ENCODE measurements around the gene GDF2.

GDF2 gene

DNA sequence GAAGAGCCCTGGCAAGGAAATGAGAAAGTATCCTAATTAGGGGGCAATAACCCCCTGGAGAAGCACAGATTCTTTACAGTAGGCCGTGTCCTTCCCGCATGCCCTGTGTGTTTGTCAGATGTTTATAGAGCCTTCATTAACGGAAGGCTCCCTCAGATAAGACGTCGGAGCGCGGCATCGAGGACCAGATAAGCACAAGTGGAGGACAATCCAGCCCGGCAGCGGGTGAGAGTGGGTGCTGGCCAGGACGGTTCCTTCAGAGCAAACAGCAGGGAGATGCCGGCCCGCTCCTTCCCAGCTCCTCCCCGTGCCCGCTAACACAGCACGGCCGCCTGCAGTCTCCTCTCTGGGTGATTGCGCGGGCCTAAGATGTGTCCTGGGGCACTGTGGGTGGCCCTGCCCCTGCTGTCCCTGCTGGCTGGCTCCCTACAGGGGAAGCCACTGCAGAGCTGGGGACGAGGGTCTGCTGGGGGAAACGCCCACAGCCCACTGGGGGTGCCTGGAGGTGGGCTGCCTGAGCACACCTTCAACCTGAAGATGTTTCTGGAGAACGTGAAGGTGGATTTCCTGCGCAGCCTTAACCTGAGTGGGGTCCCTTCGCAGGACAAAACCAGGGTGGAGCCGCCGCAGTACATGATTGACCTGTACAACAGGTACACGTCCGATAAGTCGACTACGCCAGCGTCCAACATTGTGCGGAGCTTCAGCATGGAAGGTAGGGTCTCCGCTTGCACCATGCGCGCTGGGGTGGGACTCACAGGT is at the start of gene GDF2:
GDF2 (plus strand) TSS at position 155 of the 762 bp plus-strand sequence; CDS start at position 370, 215 bp downstream.
- DNase-seq: no peak

DNA sequence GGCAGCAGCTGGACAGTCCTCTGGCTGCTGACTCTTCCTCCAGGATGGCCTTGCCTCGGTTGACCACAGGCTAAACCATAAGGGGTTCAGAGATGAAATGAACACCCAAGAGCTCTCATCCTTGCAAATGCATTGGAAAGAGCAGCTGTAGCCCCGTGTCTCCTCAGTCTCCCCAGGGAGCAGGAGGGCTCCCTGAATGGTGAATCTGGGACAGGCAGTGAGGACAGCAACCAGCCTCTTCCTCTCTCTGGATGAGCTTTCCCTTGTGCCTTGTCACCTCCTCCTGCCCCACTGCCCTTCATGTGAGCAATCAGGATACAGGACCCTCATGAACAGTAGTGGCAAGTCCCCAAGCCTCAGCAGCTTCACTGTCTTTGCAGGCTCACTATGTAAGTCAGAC is 46.2 kb upstream of the GDF2 start:
- DNase-seq: no peak

DNA sequence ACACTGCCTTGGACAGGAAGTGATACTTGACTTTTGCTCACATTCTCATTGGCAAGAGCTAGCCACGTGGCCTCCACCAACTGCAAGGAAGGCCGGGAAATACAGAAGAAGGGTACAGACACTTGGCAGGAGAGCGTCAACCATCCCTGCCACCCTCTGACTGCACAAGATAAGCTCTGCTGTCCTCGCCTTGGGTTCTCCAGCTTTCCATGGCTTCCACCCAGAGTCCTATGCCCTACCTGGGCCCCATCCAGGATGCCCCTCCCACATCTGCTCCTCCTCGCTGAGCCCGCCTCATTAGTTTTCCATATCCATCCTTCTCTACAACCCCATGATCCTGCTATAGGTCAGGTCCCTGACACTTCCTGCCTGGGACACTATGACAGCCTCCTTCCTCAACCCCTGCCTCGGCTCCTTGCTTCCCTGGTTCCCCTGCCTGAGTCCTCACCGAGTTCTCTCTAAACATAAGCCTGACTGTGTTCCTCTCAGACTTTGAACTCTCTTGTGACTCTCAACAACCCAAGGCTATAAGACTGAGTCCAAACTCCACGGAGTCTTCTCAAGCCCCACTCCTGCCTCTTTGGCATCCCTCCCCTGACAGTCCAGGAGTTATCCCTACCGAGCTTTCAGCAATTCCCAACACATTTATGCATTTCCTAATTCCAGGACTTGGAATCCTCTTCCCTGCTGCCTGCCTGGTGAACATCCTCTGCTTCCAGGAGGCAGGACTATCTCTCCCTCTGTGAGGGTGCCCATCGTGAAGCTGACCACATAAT is 45.5 kb upstream of the GDF2 start:
- no peak for DNase-seq

DNA sequence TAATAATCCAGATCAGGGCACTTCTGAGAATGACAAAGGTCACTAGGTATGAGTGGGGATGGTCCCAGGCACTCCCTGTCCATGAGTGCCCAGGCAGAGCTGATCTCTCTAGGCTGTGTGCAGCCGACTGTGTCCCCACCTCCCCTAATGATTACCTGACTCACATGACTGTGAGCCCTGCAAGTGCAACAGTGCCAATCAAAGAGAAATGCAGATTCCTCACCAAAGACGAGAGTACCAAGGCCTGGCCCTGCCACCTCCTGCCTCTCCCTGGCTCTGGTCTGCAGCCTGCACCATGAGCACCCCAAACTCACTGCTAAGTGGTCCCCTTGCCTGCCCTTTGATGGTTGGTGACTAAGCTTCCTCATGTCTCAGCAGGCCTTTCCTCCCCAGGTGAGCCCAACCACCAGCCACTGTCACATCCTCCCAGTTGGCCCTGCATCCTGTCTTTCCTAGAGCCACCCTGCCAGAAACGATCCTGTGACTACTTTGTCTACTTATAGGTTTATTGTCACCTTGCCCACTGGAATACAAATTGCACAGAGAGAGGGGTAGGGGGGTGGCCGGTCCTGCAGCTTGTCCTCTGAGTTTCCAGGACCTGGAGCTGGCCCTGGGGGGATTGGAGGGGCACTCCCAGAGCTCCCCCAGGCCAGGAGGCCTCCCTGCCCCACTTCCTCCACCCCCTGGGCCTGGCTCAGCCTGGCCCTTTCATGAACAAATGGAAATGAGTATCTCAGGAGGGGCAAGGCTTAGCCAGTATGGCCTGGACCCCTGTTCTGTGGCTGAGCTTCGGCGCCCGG is 44.7 kb upstream of the GDF2 start:
- DNase-seq: no peak

DNA sequence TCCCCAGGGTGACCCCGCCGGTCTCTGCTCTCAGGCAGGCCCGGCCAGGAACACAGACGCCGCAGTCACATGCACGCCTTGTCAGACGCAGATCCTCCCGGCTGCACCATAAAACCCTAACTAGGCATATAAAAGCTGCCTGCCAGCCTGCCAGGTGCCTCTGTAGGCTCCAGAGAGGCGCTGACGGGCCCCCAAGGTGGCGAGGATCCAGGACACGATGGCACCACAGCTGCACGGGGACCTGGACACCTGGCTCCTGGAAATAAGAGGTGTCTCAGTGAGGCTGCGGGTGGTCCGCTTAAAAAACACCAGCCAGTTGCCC is 44.1 kb upstream of the GDF2 start:
- DNase-seq: no peak

- DNase-seq: no peak
These were observed 43.5 kb upstream of the GDF2 start for GRCh38 chr10:47278720-47279119.

- no peak for DNase-seq
These were observed 43.0 kb upstream of the GDF2 start for GRCh38 chr10:47279276-47279675.

DNA sequence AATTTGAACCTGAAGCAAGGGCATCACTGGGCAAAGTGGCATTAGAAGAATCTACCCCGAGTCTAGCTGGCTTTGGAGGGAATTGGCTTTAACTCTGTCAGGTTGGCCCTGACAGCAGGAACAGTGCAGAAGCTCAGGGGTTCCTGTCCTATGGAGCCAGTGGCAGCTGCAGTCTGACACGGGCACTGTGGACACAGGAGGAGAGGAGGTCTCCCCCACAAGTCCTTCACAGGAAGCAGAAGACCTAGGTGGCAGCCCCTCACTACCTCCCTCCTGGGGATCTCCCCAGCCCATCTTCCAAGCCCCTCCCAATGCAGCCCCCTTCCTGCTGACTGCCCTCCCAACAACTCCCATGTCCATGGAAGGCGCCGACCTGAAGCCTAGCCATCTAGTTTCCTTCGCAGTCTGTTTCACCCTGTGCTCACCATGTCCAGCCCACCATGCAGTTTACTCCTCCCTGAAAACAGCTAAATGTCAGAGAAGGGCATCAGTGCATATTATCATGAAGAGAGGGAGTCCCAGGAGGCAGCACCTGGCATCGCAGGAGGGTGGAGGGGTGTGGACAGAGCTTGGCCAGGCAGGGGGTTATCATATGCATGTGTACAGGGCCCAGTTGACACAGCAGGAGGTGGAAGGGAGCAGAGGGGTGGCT is 40.1 kb upstream of the GDF2 start:
- no peak for DNase-seq

DNA sequence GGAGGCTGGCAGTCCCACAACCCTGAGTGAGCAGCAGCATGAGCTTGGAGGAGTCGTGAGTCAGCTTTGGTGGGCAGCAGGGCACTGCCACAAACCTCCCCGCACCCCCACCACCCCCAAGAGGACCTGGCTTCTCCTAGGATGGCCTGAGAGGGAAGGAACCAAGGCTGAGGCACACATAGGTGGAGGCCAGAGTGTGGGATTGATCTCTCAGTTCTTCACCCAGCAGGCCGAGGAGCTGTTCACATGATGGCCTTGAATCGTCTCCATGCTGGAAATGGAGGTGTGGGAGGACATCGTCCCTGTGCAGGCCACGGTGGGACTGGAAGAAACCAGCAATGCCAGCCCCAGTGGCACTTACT is 39.6 kb upstream of the GDF2 start:
- no peak for DNase-seq

DNA sequence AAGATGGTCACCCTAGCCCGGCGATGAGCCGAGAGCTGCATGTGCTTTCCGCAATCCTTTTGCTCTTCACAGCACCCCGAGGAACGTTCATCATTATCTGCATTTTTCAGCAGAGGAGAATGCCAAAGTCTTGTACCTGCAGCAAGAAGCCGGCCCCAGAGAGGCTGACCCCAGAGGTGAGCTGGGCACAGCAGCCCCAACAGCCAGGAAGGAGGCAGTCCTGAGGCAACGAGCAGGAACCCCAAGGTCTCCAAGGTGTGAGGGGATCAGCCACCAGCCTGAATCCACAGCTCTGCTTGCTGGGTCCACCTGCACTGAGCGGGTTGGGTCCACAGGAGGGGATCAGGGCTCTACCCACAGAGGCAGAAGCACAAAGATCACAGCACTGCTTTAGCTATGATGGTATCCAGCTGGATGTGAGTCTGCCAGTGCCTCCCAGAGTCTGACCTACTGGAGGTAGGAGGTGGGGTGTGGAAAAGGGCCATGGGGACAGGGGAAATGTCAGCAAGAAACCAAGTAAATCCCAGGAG is 39.1 kb upstream of the GDF2 start:
- DNase-seq: no peak

GRCh38 chr10:47283848-47284247 is 38.4 kb upstream of the GDF2 start:
- DNase-seq: no peak

DNA sequence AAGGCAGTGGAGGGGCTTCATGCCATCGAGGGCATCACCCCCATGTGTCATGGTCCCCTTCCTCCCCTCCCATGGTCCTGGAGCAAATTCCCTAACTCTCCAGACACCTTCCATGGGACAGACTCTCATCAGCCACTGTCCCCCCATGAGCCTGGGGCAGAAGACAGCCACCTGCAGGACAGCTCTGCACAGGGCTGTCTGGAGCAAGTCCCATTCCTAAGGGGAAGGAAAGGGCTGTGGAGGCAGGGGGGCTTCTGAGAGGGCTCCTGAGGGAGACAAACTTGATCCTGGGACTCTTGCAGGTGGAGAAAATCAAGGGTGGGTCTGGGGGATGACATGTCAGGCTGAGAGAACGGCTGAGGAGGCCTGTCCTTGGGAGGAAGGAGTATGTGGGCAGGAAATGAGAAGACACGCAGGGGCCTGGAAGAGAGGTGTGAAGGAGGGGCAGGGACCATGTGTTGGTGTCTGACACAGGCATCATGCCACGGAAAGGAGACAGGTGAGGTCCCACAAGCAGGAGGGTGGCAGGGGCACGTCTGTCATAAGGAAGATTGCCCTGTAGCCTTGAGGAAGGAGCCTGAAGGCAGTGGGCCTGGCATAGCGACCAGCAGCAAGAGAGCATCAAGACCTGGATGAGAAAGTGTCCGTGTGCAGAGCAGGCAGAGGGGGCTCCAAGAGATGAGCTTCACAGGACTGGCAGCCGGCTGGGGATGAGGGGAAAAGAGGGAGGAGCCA is 36.7 kb upstream of the GDF2 start:
- no peak for DNase-seq

GRCh38 chr10:47286116-47286505 is 36.1 kb upstream of the GDF2 start:
- DNase-seq: no peak

- DNase-seq: no peak
These were observed 35.5 kb upstream of the GDF2 start for GRCh38 chr10:47286591-47287315.

DNA sequence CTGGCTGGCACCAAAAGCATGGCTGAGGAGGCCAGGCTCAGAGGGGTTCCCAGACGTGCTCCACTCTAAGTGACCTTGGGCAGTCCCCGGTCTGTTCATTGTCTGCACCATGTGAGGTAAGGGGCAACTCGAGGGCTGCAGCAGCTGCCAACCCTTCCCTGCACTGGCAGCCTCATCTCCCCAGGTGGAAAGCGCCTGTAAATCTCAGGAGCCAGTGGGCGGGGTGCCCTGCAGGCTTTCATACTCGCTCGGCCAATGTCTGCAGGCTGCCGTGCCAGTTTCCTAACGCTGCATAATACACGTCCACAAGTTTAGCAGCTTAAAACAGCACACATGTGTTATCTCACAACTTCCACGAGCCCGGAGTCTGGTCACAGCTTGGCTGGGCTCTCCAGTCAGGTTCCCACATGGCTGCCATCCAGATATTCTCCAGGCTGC is 34.9 kb upstream of the GDF2 start:
- no peak for DNase-seq

DNA sequence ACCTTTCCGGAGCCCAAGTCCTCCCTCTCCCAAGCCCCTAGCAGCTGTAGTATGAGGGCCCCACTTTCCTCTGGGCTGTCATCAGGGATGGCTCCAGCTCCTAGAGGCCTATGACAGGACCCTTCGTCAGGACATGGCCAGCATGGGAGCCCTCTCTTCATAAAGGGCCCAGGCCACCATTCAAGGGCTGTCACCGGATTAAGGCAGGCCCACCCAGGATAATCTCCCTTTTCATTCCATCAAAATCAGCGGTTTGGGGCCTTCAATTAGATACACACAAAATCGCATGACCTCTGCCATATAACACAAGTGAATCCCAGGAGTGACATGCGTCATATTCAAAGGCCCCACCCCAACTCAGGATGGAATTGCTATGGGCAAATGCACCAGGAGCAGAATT is 34.4 kb upstream of the GDF2 start:
- no peak for DNase-seq

DNA sequence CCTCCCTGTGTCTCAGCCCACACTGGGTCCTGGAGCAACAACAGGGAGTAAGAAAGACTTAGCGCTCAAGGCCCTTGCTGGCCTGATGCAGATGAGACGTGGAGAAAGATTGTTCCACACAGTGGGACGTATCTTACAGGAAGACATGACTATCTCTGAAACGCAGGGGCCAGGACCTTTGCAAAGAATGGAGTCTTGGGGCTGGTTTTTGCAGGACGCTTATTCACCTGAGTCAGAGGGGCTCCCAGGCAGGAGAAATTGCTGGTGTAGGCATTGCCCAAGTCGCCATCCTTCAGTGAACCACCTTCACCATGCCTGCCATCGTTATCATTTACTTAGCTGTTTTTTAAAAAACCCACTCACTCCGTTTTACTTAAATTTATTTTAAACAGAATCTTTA is 34.0 kb upstream of the GDF2 start:
- DNase-seq: no peak

- no peak for DNase-seq
These were observed 33.2 kb upstream of the GDF2 start for GRCh38 chr10:47288916-47289495.

GRCh38 chr10:47289921-47290320 is 32.3 kb upstream of the GDF2 start:
- no peak for DNase-seq

DNA sequence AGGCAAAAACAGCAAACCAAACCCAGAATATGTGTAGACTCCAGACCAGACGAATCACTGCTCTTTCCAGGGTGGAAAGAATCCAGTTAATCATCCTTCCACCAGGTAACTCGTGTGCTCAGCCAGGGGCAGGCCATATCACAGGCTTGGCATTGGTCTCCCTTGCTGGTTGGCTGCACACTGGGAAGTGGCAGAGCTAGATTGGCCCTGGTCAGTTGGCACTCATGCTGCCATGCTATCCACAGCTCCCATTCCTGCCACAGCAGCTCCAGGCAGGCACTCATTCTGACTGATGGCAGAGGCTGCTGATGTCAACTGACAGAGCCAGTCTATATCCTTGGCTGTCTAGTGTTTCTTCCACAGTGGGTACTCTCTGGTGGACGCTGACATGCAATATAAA is 31.9 kb upstream of the GDF2 start:
- no peak for DNase-seq

DNA sequence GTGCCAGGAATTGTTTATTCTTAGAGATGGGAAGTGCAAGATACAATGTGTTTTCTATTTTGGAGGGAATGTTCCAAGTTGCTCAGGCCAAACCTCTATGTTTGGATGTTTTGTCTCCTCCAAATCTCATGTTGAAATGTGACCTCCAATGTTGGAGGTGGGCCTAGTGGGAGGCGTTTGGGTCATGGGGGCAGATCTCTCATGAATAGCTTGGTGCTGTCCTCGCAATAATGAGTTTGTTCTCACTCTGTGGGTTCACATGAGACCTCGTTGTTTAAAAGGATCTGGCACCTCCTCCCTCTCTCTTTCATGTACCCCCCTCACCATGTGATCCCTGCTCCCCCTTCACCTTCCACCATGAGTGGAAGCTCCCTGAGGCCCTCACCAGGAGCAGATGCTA is 30.6 kb upstream of the GDF2 start:
- DNase-seq: no peak
